HG02571 (cell line): ENCODE results near the gene PFKFB3.
A peak's percentile ranks its signal among the peaks of the same experiment; 100 is the strongest.
"Not testable (repeated sequence)": the region's sequence is repeated elsewhere in the genome, so short reads cannot be mapped to it uniquely, and the experiment has no call there.

Experiments
- ATAC-seq: cut with Tn5 transposase; IDR thresholded peaks from one replicate; pipeline ENCODE4 v1.9.1; 2021; ENCODE audit warnings: mild to moderate bottlenecking, moderate library complexity; ENCODE audit not compliant: unreplicated experiment

PFKFB3 gene

DNA sequence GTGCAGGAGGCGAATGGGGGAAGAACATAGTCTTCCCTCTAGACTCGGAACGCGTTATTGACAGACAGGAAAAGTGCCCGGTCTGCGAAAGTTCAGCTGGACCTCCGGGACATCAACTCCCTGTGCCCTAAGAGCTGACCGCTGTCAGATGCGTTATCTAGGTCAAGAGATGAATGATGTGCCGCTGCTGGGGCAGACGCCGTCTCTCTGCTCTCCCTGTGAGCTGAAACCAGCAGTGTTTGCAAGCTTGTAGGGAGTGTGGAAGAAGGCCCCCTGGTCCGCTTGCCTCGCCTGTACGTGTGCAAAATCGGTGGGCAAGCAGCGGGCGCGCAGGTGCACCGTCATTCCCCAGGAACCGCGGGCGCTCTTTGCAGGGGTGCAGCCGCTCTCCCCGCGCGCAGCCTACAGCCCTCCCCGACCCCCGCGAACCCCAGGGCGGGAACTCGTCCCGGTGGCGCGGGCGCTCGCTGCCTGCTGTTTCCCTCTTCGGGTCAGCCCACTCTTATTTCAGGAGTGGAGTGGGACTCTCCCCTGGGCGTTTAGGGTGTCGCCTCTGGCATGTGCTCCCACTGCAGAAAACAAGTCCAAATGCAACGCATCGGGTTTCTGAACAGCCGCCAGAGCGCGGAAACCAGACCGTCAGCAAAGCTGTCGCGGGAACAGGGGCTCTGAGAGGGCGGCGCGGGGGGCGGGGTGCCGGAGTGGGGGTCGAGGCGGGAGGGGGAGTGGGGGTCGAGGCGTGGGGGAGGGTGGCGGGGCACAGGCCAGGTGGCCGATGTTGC is 1.8 kb upstream of the PFKFB3 start:
- no peak for ATAC-seq

DNA sequence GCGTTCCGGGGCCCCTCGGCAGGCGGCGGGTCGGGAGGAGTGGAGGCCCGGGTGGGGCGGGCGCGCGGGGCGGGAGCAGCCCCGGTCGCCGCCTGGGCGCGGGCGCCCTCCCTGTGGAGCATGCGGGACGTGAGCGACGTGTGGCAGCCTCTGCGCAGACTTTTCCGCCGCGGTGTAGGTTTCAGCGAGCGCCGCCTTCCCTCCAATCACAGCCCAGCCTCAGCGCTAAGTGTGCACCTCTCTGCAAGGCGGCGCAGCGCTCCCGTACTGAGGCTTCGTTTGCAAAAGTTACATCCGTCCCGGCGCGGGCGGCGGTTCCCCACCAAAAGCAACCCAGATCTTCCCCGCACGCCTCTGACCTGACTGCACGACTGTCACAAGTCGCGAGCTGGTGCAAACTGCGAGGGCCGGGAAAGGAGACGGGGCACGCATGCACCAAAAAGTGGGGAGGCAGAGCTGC is 1.2 kb upstream of the PFKFB3 start:
- peak; percentile 41 for ATAC-seq

DNA sequence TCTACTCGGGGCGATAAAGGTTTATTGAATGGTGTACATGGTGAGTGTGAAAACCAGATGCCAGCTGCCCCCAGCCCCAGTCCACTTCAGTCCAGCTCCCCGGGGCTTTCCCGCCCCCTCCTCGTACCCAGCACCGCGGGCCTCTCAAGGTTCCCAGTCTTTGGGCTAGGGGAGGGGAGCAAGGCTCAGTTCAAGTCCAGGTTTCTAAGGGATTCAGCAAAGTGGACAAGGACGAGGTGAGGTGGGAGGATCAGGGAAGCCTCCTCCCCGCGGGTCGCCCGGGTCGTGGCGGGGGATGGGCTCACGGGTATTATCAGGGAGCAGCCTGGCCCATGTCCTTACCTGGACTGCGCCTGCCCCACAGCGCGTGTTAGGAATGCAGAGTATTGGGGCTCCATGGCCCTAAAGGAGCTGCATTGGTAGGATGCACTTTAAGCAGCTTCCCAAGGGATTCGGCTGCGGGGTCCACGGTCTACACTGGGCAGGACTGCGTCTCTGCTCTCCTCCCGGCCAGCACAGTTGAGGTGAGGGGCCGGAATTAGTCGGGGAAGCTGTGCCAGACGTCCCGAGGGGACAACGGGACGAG is 541 bp upstream of the PFKFB3 start:
- ATAC-seq, result no peak

DNA sequence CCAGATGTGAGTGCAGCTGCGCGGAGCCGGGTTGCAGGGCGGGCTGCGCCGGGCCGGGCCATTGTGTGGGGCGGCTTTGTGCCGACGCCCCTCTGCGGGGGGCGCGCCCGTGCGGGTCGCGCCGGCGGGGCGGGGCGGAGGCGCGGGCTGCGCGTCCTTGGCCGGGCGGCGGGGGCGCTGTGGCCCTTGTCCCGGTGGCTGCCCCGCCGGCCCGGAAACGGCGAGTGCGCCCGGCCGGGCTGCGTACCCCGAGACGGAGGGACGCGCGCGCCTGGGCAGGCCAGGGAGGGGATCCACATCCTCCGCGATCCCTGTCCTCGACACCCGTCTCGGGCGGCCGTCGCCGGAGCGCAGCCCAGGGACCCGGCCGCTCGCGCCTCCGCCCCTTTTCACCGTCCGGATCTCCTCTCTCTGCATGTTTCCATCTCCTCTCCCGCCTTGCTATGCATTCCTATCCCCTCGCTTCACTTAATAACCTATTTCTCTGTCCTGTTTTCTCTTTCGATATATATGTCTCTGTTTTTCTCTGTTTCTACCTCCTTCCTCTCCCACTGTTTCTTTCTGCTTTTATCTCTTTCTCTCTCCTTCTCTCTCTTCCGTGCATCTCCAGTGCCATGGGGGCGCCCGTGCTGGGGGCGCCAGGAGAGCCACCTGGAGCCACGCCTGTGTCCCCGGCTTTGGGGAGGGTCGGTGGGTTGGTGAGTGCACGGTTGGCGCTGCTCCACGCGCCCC is 765 bp downstream of the PFKFB3 start:
- ATAC-seq, result peak; percentile 33

DNA sequence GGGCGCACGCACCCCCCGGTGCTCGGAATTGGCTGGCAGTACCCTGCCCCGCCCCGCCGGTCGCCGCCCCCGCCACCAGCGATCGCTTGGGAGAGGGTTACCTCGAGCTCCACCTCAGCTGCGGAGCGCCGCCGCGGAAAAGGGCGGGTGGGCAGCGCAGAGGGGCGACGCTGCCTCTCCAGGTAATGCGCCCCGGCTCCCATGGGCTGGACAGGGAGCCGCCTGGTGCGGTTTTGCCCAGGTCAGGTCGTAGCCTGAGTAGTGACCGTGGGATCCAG is 1.3 kb downstream of the PFKFB3 start:
- no peak for ATAC-seq

DNA sequence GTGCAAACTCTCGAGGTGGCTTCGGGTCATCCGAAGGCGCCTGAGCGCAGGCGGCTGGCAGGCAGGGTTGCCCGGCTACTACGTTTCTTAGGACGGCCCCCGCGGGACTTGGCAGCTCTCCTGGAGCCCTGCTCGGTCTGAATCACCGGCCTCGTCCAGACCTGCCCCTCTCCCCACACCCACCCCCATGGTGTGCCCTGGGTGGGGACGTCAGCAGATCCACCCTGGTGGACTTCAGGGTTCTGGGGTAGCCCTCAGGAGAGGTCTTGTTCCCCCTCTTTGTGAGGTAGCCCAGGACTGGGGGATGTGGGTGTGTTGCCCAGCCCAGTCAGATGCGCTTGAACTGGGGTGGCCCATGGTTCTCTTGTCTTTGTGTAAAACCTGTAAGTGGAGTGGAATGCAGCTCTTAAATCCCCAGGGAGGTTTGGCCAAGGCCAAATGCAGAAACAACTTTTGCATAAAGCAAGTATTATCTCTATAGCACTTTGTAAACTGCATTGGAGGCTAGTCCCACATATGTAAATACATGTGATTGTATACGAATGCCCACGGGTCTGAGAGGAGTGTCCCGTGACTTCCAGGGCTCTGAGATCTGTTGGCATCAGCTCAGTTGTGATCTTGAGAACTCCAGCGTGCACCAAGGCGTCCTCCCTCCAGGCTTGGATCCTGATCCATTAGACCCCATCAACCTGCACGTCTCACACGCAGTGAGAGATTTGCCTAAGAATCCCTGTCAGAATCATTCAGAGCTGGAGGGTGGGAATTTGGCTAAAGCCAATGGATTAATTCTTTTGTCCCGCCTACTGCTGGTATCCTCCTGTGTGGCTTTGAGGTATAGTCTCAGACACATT is 1.8 kb downstream of the PFKFB3 start:
- ATAC-seq, result no peak

DNA sequence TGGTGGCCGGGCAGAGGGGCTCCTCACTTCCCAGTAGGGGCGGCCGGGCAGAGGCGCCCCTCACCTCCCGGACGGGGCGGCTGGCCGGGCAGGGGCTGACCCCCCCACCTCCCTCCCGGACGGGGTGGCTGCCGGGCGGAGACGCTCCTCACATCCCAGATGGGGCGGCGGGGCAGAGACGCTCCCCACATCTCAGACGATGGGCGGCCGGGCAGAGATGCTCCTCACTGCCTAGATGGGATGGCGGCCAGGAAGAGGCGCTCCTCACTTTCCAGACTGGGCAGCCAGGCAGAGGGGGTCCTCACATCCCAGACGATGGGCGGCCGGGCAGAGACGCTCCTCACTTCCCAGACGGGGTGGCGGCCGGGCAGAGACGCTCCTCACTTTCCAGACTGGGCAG is 3.8 kb downstream of the PFKFB3 start:
- not testable (repeated sequence) for ATAC-seq

DNA sequence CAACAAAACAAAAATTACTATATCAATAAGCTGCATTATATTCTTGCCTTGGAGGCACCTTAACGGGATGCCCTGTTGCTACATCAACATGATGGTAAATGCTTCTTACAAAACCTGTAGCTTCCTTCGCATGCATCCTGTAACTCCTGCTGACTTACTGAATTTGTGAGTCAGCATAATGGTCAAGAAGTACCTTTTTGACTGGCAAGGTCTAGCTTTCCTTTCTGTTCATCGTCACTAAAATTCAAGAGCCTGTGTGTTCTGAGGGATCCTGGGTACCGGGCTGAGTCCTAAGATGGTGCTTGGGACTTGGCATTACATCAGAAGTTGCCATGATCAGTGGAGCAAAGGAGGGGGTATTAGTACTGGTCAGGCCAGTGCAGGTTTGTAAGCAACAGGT is 4.9 kb downstream of the PFKFB3 start:
- no peak for ATAC-seq

DNA sequence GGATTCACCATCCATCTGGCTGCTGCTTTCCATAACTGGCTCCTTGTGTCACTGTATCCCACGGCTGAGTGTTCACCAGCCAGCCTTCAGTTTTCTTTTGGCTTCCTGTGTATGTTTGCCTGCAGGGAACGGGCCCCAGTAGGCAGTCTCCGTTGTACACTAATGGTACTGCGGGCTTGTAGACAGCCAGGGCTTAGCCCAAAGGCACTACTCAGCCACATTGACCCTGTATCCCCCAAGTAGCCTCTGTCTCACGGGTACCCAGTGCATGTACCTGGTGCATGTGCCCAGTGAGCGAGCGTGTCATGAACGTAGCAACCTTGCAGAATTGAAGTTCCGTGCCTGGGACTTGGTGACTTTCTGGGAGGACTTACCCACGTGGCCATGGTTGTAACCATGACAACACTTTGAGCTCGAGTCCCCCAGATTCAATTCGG is 6.1 kb downstream of the PFKFB3 start:
- ATAC-seq, result no peak

DNA sequence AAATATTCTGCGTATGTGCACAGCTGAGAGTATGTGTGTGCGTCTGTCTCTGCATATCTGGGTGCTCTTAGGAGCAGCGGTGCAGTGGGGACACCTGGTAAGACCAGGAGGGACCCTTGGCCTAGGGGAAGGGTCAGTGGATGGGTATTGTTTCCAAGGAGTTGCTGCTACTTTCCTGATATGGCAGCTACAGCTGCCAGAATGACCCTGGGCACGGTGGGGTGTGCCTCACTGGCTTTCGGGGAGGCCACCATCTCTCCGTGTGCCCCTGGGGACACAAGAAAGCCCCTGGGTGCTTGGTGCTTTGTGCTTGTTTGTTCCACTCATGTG is 8.6 kb downstream of the PFKFB3 start:
- ATAC-seq, result no peak

DNA sequence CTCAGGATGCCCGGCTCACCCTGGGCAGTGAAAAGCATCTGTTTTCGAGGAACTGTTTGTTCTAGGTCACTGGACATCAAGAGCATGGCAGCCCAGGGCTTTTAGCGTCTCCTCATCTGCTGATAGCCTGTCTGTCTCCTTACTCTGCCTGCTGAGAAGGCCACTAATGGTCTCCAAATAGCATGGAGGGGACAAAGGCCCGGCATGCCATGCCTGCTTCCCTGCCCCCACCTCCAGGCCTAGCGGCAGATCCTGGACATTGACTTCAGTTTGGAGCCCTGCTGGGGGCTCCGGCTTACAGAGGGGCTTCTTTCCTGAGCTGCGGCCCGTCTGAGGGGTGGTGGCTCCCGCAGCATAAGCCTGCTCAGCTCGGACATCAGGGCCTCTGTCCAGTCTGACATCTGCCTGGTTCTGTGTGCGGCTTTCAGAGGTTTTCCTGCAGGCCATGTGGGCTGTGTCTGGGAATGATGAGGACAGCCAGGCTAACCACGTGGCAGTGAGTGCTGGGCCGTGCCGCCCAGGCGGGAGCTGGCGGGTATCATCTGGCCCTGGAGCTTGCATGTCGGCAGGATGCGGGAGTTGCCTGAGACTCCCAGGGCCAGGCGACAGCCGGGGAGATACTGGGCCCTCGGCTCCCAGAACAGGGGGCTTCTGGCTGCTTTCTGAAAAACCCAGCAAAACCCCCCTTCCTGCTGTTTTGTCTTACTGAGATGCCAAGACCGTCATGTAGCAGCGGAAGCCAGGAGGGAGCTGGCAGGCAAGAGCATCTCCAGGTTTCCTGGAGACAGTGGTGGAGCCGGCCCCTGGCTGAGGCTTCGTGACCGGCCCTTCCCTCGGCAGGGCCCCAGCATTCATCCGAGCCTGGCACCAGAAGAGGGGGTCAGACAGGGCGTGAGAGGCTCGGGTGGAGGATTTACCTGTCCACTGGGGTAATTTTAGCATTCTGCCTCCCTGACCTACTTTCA is 9.2 kb downstream of the PFKFB3 start:
- no peak for ATAC-seq

DNA sequence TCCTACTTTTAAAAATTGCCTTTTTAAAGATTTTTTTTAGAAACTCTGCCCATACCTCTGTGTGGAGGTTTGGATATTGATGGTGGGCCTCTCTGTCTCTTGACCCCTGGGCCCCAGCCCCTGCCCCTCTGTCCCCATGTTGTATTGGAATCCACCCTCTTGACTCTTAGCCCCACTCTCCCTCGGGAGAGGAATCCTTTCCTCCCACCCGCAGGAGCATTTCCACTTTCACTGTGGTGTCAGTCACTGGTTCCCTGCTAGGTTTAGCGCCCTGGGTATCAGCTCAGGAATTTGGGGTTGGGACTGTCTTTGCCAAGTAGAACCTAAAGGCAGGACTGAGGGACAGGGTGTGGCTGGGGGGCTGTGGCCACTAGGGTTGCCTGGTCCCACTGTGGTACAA is 10.1 kb downstream of the PFKFB3 start:
- ATAC-seq, result no peak

DNA sequence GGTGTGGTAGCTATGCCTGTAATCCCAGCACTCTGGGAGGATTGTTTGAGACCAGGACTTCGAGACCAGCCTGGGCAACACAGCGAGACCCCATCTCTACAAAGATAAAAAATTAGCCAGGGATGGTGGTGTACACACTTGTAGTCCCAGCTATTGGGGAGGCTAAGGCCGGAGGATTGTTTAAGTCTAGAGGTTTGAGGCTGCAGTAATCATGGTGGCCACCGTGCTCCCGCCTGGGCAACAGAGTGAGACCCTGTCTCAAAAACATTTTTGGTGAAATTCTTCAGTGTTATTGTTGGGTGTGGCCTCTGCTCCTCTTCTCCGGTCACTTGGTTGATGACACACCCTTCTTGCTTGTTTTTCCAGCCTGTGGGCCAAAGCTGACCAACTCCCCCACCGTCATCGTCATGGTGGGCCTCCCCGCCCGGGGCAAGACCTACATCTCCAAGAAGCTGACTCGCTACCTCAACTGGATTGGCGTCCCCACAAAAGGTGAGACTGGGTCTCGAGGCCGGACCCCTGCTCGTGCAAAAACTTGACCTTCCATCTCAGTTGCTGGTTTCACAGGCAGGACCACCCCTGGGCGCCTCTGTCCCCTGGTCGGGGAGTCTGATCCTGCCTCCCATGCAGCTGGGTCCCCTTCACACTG is 10.6 kb downstream of the PFKFB3 start:
- no peak for ATAC-seq

DNA sequence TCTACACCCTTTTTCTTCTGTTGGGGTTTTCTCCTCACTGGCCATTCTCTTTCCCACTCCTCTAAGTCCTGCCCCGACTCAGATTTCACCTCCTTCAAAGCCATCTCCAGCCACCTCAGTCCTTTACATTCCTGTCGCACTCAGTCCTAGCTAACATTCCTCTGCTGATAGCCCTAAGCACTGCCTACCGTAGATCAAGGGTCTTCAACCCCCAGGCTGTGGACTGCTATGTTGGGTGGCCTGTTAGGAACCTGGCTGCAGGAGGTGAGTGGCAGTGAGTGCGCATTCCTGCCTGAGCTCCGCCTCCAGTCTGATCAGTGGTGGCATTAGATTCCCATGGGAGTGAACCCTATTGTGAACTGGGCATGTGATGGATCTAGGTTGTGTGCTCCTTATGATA is 11.2 kb downstream of the PFKFB3 start:
- ATAC-seq, result no peak

DNA sequence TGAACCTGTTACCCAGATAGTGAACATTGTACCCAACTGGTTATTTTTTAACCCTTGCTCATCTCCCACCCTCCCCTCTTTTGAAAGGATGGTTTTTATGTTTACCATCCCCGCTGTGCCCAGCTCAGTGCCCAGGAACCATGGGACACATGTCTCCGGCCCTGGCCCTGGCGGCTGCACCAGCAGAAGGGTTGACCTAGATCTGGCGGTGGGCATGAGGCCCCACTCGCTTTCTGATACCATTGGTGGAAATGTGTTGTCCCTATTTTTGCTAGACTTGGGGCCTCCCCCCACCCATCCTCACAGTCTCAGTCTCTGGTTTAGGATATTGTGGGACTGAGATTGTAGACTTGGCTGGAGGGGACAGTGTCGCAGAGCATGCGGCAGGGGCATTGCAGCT is 11.9 kb downstream of the PFKFB3 start:
- no peak for ATAC-seq

DNA sequence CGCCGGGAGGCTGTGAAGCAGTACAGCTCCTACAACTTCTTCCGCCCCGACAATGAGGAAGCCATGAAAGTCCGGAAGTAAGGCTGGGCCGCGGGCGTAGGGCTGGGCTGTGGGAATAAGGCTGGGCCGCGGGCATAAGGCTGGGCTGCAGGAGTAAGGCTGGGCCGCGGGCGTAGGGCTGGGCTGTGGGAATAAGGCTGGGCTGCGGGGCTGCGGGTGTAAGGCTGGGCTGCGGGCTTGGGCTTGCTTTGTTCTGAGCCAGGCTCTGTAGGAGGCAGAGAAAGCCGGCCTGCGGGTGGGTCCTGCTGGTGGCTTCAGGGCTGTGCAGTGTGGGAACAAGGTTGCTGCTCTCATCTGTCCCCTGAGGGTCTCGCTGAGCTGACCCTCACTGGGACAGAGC is 12.5 kb downstream of the PFKFB3 start:
- ATAC-seq, result no peak

DNA sequence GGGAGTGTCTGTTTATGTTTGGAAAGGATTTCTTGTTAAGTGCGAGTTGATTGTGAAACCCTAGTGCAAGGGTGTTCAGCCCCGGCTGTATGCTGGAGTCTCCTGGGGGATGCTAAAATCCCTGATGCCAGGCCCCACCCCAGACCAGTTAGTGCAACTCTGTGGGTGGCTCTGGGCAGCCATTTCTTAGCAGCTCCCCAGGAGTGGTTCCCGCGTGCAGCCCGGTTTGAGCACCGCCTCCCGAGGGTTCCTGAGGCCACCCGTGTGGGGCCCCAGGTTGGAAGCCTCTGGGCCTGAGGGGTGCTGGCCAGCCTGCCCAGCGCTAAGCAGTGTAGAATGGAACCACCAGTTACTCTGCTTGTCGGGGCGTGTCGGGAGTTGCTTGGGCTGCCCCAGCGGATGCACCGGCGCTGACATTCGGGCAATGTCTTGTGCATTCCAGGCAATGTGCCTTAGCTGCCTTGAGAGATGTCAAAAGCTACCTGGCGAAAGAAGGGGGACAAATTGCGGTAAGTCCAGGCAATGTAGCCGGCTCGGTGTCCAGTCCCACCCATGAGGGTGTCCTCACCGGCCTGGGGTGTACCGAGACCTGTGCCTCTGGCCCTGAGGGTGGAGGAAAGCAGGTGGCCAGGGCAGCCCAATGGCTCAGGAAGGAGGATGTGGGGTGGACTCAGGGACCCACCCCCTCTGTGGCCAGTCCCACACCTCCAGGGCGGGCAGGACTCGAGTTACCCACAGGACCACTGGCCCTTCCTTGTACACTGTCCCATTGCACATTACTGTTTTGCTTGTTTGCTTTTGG is 13.2 kb downstream of the PFKFB3 start:
- no peak for ATAC-seq

DNA sequence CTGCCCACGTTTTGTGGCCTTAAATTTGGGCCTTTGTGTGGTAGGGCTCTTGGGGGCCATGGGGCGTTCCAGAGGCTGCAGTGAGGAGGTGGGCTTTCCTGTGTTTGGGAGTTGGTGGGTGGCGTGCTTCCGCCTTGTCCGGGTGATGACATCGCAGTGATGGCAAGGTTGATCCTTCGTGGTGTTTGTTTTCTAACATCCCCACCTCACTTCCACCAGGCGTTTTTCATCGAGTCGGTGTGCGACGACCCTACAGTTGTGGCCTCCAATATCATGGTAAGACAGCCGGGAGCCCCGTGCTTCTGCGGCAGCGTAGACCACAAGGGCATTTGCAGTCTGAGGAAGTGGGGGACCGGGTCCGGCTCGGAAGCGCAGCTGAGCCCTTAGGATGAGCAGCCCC is 14.2 kb downstream of the PFKFB3 start:
- no peak for ATAC-seq

DNA sequence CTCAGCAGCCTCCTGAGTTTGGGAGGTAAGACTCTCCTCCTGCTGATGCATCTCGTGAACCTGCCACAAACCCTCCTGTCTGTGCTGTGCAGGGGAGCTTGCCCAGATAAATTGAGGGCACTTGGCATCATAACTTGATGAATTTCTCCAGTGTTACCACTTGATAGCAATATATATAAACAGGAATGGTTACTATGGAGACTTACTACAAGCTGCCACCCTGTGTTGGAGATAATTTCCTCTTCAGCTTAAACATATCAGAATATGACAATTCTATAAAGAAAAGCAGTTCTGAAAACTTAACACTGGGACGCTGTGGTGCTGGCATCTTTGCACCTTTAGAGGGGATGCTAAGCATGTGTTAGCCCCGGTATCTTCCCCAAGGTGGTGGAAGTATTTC is 14.9 kb downstream of the PFKFB3 start:
- no peak for ATAC-seq
